Panc1 (cell line): ENCODE measurements around the gene UBAP1. TPM values are rescaled to one million over a fixed set of nuclear protein-coding genes. Genes with fewer than 3 reads are reported as not detected.
"Not testable (repeated sequence)": the region's sequence is repeated elsewhere in the genome, so short reads cannot be mapped to it uniquely, and the experiment has no call there.

Source experiments
- ATAC-seq: fragments of 200-7000 bp; cut with Tn5 transposase; 2 replicates; pipeline ENCODE4 v1.9.1; 2020; ENCODE audit warnings: mild to moderate bottlenecking, moderate library complexity
- BruUV-seq: library from RNA; stranded (reverse); fragments of 400-500 nt; replicated peaks from 2 replicates; lab custom pipeline; 2021; lab: Mats Ljungman, UMichigan
- CTCF ChIA-PET: fragments of 300-600 bp; sonication (Branson Sonifier 250); formaldehyde crosslinking; loops from one replicate; lab custom pipeline; 2022; ENCODE audit warnings: antibody characterized with exemption; lab: Charles Lee
- POLR2A ChIA-PET: fragments of 300-600 bp; sonication (Branson Sonifier 250); formaldehyde crosslinking; loops from one replicate; lab custom pipeline; 2022; ENCODE audit warnings: antibody characterized with exemption; lab: Charles Lee
- DNase-seq: peaks from one replicate; pipeline ENCODE4 v3.0.0-alpha.2; 2010; ENCODE audit warnings: low read depth, low spot score
- H3K27ac ChIP-seq: 2 replicates; pipeline ENCODE4 v1.5.1; 2011; ENCODE audit warnings: mild to moderate bottlenecking, low read length, inconsistent platforms
- H3K27me3 ChIP-seq: fragments of 200-500 bp; sonication (Bioruptor generic); 2 replicates; pipeline ENCODE4 v1.6.0; 2014; ENCODE audit warnings: low read length, inconsistent platforms; ENCODE audit not compliant: control insufficient read depth, insufficient read depth
- H3K36me3 ChIP-seq: fragments of 200-500 bp; sonication (Bioruptor generic); 2 replicates; pipeline ENCODE4 v1.5.1; 2014; ENCODE audit warnings: inconsistent platforms, mild to moderate bottlenecking, low read length, moderate library complexity; ENCODE audit not compliant: control insufficient read depth, insufficient read depth
- H3K4me1 ChIP-seq: 2 replicates; pipeline ENCODE4 v1.5.1; 2011; ENCODE audit warnings: inconsistent platforms, mild to moderate bottlenecking, low read length, moderate library complexity; ENCODE audit not compliant: control insufficient read depth, insufficient read depth
- H3K4me3 ChIP-seq, 2 experiments: 2 replicates each; pipeline ENCODE4 v1.5.1; 2011 to 2012; ENCODE audit warnings: low read depth in 2 of 2, low read length in 2 of 2, mild to moderate bottlenecking in 2 of 2, inconsistent platforms in 1 of 2, moderate library complexity in 1 of 2
- H3K9me3 ChIP-seq: fragments of 200-500 bp; sonication (Bioruptor generic); 2 replicates; pipeline ENCODE4 v1.5.1; 2014; ENCODE audit warnings: low read depth, mild to moderate bottlenecking, inconsistent platforms, low read length, moderate library complexity; ENCODE audit not compliant: control insufficient read depth, insufficient read depth
- POLR2AphosphoS5 ChIP-seq: IDR thresholded peaks from 2 replicates; pipeline ENCODE4 v1.6.1; 2012; ENCODE audit warnings: mild to moderate bottlenecking, low read depth, low read length, moderate library complexity
- SIN3A ChIP-seq: IDR thresholded peaks from 2 replicates; pipeline ENCODE4 v1.6.1; 2012; ENCODE audit warnings: low read depth, mild to moderate bottlenecking, low read length, moderate library complexity, borderline replicate concordance; ENCODE audit not compliant: insufficient read depth
- TCF7L2 ChIP-seq: IDR thresholded peaks from 2 replicates; pipeline ENCODE4 v1.6.1; 2011; ENCODE audit warnings: mild to moderate bottlenecking, low read depth, low read length, inconsistent platforms
- in situ Hi-C: cut with HindIII; loops from 2 replicates; pipeline ENCODE4 v1.10.0; 2016; ENCODE audit warnings: low sequenced_read_pairs, low pct_unique_long_range_greater_than_20kb
- intact Hi-C: fragments of 100-400 bp; cut with micrococcal nuclease; formaldehyde crosslinking; loops from one replicate; pipeline ENCODE4 v1.10.0; 2022; ENCODE audit not compliant: unreplicated experiment
- total RNA-seq: library from RNA; stranded (reverse); gene quantifications from one replicate; pipeline ENCODE4 v1.2.1, GENCODE V29; 2021; ENCODE audit not compliant: unreplicated experiment
- TF ChIP-seq, protein P1 (sequence below), 2 experiments: IDR thresholded peaks; 2 replicates each; pipeline ENCODE4 v1.6.1; 2011 to 2012; ENCODE audit warnings: low read depth in 2 of 2, control low read depth in 1 of 2, low read length in 1 of 2, mild to moderate bottlenecking in 1 of 2, moderate library complexity in 1 of 2; ENCODE audit not compliant: insufficient read depth in 1 of 2
- TF ChIP-seq, protein P2 (sequence below): fragments of 450-650 bp; IDR thresholded peaks from 2 replicates; pipeline ENCODE4 v1.5.1; 2017; ENCODE audit warnings: mild to moderate bottlenecking

Gene UBAP1
- total RNA-seq, 1 experiment from 2014 or later, result 55.3 TPM

DNA sequence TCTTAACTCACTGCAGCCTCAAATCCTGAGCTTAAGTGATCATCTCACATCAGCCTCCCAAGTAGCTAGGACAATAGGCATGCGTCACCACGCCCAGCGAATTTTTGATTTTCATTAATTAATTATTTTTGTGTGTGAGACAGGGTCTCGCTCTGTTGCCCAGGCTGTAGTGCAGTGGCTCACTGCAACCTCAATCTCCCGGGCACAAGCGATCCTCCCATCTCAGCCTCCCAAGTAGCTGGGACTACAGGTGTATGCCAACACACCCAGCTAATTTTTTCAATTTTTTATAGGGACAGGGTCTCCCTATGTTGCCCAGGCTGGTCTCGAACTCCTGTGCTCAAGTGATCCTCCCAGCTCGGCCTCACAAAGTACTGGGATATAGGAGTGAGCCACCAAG lies 41.4 kb downstream of the UBAP1 start:
- ChIA-PET CTCF (no interaction called here), POLR2A (interaction anchor here (0.5 kb wide), 1 partner anchor 37 kb away, joined by 6 read pairs; no protein-coding TSS in a partner anchor)
- in situ Hi-C loops, result no loop called here
- DNase-seq (no peak), ATAC-seq (no peak)
- H3K4me3 ChIP-seq, result no peak overlapping the region
- no TSS peak for BruUV-seq
- intact Hi-C loops, result no loop called here
- no peaks in the 10 kb centered on the region for H3K36me3 ChIP-seq
- no peaks in the 10 kb centered on the region for H3K9me3 ChIP-seq
- no peaks in the 10 kb centered on the region for H3K27me3 ChIP-seq
- TF ChIP-seq SIN3A, result no peak
- no peak for TF ChIP-seq TCF7L2
- TF ChIP-seq, protein P1, sequence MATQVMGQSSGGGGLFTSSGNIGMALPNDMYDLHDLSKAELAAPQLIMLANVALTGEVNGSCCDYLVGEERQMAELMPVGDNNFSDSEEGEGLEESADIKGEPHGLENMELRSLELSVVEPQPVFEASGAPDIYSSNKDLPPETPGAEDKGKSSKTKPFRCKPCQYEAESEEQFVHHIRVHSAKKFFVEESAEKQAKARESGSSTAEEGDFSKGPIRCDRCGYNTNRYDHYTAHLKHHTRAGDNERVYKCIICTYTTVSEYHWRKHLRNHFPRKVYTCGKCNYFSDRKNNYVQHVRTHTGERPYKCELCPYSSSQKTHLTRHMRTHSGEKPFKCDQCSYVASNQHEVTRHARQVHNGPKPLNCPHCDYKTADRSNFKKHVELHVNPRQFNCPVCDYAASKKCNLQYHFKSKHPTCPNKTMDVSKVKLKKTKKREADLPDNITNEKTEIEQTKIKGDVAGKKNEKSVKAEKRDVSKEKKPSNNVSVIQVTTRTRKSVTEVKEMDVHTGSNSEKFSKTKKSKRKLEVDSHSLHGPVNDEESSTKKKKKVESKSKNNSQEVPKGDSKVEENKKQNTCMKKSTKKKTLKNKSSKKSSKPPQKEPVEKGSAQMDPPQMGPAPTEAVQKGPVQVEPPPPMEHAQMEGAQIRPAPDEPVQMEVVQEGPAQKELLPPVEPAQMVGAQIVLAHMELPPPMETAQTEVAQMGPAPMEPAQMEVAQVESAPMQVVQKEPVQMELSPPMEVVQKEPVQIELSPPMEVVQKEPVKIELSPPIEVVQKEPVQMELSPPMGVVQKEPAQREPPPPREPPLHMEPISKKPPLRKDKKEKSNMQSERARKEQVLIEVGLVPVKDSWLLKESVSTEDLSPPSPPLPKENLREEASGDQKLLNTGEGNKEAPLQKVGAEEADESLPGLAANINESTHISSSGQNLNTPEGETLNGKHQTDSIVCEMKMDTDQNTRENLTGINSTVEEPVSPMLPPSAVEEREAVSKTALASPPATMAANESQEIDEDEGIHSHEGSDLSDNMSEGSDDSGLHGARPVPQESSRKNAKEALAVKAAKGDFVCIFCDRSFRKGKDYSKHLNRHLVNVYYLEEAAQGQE (IDR thresholded peaks at IDR 0.05; ENCODE audit: insufficient read depth in 1 of 2, low read depth in 2 of 2, low read length in 1 of 2), result no peak
- TF ChIP-seq, protein P2, sequence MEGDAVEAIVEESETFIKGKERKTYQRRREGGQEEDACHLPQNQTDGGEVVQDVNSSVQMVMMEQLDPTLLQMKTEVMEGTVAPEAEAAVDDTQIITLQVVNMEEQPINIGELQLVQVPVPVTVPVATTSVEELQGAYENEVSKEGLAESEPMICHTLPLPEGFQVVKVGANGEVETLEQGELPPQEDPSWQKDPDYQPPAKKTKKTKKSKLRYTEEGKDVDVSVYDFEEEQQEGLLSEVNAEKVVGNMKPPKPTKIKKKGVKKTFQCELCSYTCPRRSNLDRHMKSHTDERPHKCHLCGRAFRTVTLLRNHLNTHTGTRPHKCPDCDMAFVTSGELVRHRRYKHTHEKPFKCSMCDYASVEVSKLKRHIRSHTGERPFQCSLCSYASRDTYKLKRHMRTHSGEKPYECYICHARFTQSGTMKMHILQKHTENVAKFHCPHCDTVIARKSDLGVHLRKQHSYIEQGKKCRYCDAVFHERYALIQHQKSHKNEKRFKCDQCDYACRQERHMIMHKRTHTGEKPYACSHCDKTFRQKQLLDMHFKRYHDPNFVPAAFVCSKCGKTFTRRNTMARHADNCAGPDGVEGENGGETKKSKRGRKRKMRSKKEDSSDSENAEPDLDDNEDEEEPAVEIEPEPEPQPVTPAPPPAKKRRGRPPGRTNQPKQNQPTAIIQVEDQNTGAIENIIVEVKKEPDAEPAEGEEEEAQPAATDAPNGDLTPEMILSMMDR, result no peak
- no peak for TF ChIP-seq POLR2AphosphoS5
- peaks cover 17% of the 10 kb centered on the region for H3K4me1 ChIP-seq
- no peak overlapping the region for H3K27ac ChIP-seq

DNA sequence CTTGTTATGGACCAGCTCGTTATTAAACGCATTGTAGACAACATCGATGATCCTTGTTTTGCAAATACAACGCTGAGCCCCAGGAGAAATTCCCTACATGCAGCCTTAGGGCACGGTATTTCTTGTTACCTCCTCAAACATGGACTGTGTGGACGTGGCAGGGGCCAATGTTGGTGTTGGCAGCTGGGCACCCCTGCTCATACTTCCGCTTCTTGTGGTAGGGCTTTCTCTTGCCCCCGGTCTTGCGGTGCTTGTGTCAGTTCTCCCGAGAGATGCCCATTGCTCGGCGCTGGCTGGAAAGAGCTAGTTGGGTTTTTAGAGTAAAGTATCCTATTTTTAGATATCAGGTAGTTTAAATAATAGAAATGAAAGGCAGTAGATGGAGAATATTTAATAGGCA lies 45.5 kb downstream of the UBAP1 start:
- DNase-seq (no peak), ATAC-seq (no peak)
- TF ChIP-seq, protein P2, result no peak
- TF ChIP-seq TCF7L2, result no peak
- TF ChIP-seq, protein P1 (IDR thresholded peaks at IDR 0.05; ENCODE audit: insufficient read depth in 1 of 2, low read depth in 2 of 2, low read length in 1 of 2), result no peak
- no peaks in the 10 kb centered on the region for H3K27me3 ChIP-seq
- ChIA-PET POLR2A (no interaction called here), CTCF (no interaction called here)
- H3K4me1 ChIP-seq, result peaks cover 10% of the 10 kb centered on the region
- no peak overlapping the region for H3K4me3 ChIP-seq
- H3K9me3 ChIP-seq, result no peaks in the 10 kb centered on the region
- in situ Hi-C loops (no loop called here), intact Hi-C loops (no loop called here)
- no peaks in the 10 kb centered on the region for H3K36me3 ChIP-seq
- BruUV-seq, result no TSS peak
- H3K27ac ChIP-seq, result no peak overlapping the region

DNA sequence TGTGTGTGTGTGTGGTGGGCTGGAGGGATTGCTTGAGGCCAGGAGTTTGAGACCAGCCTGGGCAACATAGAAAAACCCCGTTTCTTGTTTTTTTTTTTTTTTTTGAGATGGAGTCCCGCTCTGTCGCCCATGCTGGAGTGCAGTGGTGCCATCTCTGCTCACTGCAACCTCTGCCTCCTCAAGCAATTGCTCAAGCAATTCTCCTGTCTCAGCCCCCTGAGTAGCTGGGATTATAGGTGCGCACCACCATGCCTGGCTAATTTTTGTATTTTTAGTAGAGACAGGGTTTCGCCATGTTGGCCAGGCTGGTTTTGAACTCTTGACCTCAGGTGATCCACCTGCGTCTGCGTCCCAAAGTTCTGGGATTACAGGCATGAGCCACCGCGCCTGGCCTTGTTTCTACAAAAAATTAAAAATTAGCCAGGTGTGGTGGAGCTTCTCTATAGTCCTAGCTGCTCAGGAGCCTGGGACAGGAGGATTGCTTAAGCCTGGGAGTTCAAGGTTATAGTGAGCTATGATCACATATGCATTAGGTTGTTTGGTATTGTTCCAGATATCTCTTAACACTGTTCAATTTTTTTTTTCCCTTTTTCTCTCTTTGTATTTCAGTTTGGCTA lies 47.4 kb downstream of the UBAP1 start:
- H3K4me1 ChIP-seq, H3K9me3 ChIP-seq, H3K36me3 ChIP-seq, H3K4me3 ChIP-seq, in situ Hi-C loops, H3K27ac ChIP-seq, CTCF ChIA-PET, H3K27me3 ChIP-seq, BruUV-seq, DNase-seq, intact Hi-C loops, ATAC-seq: not testable (repeated sequence)
- POLR2A ChIA-PET, result interaction anchor here (0.6 to 0.7 kb wide), 2 partner anchors 13 to 46 kb away, joined by 5 to 6 read pairs; no protein-coding TSS in a partner anchor
